Measurements from ENCODE around the gene PSKH1. TPM values are rescaled to one million over a fixed set of nuclear protein-coding genes. Genes with fewer than 3 reads are reported as not detected.

PSKH1 gene
- total and polyA plus RNA-seq, 2 experiments from 2014 or later: 29.2 to 44.6 TPM

DNA sequence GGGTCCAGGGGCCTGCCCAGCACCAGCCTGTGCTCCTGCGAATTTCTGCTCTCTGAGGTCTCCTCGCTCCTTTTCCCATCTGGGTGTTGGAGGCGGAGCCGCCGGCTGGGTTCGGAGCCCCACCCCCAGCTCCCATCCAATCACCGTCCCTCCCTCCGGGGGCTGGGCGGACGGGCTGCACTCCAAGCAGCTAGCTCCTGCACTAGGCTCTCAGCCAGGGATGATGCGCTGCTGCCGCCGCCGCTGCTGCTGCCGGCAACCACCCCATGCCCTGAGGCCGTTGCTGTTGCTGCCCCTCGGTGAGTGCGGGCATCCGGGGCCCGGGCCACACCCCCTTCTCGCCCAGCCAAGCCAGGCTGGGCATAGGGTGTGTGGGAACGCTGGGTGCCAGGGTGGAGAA, 8.4 kb upstream of the PSKH1 start, which contains the start of gene NRN1L:
Gene NRN1L, plus strand, starts transcription at position 202 of the 400 bp plus-strand sequence. Its CDS starts 19 bp downstream, at position 221.
- Histone ChIP-seq H3K9me2 (replicated peaks; ENCODE audit: insufficient read depth) (no peaks in the 10 kb centered on the region), H2AFZ (no peak within 1 kb of the TSS), H3K4me1 (ENCODE audit: insufficient read depth) (peaks cover 3% of the 10 kb centered on the region), H3K79me2 (no peaks in the 10 kb centered on the region), H3K4me2 (no peak within 1 kb of the TSS), H3K36me3 (replicated peaks; ENCODE audit: insufficient read depth, low read depth) (no peaks in the 10 kb centered on the region), H3K9me3 (ENCODE audit: low read depth) (no peaks in the 10 kb centered on the region), H3K4me3 (no peak within 1 kb of the TSS), H4K20me1 (ENCODE audit: insufficient read depth, poor library complexity, severe bottlenecking) (no peaks in the 10 kb centered on the region), H3K27me3 (no peaks in the 10 kb centered on the region), H3K27ac (no peak within 1 kb of the TSS)
- 39% methylated on average over 14 of the region's 22 CpGs for WGBS (ENCODE audit: low lambda C conversion rate, missing lambda C conversion rate)
- peak; percentile 83 for DNase-seq (ENCODE audit: low spot score)
- no peak for TF ChIP-seq EZH2phosphoT487 (IDR thresholded peaks at IDR 0.05; ENCODE audit: low read depth, severe bottlenecking, unreplicated experiment)
- no peak for TF ChIP-seq CTCF (IDR thresholded peaks at IDR 0.05; ENCODE audit: poor library complexity)
- no peak for TF ChIP-seq EZH2 (IDR thresholded peaks at IDR 0.05; ENCODE audit: borderline replicate concordance)

GRCh38 chr16:67885545-67885944, 7.5 kb upstream of the PSKH1 start:
- H3K36me3 ChIP-seq (replicated peaks; ENCODE audit: insufficient read depth, low read depth): no peaks in the 10 kb centered on the region

GRCh38 chr16:67885976-67886375, 7.1 kb upstream of the PSKH1 start:
- TF ChIP-seq EZH2phosphoT487 (IDR thresholded peaks at IDR 0.05; ENCODE audit: low read depth, severe bottlenecking, unreplicated experiment): no peak
- TF ChIP-seq CTCF (IDR thresholded peaks at IDR 0.05; ENCODE audit: poor library complexity): no peak
- TF ChIP-seq EZH2 (IDR thresholded peaks at IDR 0.05; ENCODE audit: borderline replicate concordance): no peak
- H3K27me3 ChIP-seq: no peaks in the 10 kb centered on the region
- H2AFZ ChIP-seq: no peak overlapping the region
- H3K27ac ChIP-seq: no peak overlapping the region
- no peaks in the 10 kb centered on the region for H3K9me3 ChIP-seq (ENCODE audit: low read depth)
- H3K4me2 ChIP-seq: no peak overlapping the region
- DNase-seq (ENCODE audit: low spot score): no peak
- H3K79me2 ChIP-seq: no peaks in the 10 kb centered on the region
- no peaks in the 10 kb centered on the region for H3K36me3 ChIP-seq (replicated peaks; ENCODE audit: insufficient read depth, low read depth)
- no peak overlapping the region for H3K4me3 ChIP-seq
- H3K4me1 ChIP-seq (ENCODE audit: insufficient read depth): peaks cover 3% of the 10 kb centered on the region
- H4K20me1 ChIP-seq (ENCODE audit: insufficient read depth, poor library complexity, severe bottlenecking): no peaks in the 10 kb centered on the region
- WGBS (ENCODE audit: low lambda C conversion rate, missing lambda C conversion rate): 95% methylated on average over 19 of the region's 19 CpGs
- H3K9me2 ChIP-seq (replicated peaks; ENCODE audit: insufficient read depth): no peaks in the 10 kb centered on the region

More at GRCh38 chr16:67885545-67885944, 7.5 kb upstream of the PSKH1 start:
- no peak overlapping the region for H3K27ac ChIP-seq
- no peaks in the 10 kb centered on the region for H4K20me1 ChIP-seq (ENCODE audit: insufficient read depth, poor library complexity, severe bottlenecking)
- TF ChIP-seq EZH2 (IDR thresholded peaks at IDR 0.05; ENCODE audit: borderline replicate concordance): no peak
- DNase-seq (ENCODE audit: low spot score): no peak
- no peaks in the 10 kb centered on the region for H3K27me3 ChIP-seq
- no peak overlapping the region for H3K4me3 ChIP-seq
- H3K9me3 ChIP-seq (ENCODE audit: low read depth): no peaks in the 10 kb centered on the region
- WGBS (ENCODE audit: low lambda C conversion rate, missing lambda C conversion rate): 91% methylated on average over 12 of the region's 12 CpGs
- H3K4me1 ChIP-seq (ENCODE audit: insufficient read depth): peaks cover 3% of the 10 kb centered on the region
- no peaks in the 10 kb centered on the region for H3K79me2 ChIP-seq
- no peak overlapping the region for H2AFZ ChIP-seq
- H3K9me2 ChIP-seq (replicated peaks; ENCODE audit: insufficient read depth): no peaks in the 10 kb centered on the region
- H3K4me2 ChIP-seq: no peak overlapping the region

DNA sequence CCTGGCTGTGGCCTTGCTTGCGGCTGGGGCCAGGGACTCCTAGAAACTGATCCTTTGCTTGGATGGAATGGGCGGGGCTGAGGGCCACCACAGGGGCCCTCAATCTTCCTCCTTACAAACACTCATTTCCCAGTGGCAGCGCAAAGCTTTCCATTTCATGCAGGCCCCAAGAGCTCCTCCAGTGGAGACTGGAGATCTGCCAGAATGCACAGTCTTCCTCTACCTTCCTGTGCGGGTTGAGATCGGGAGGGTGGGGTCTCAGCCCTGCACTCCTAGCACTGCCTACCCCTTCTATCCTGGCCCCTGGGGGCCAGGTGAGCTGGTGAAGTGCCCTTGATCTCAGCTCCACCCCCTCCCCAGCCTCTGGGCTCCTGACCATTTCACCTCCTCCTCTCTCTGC, 6.7 kb upstream of the PSKH1 start:
- no peak for DNase-seq (ENCODE audit: low spot score)
- Histone ChIP-seq H3K36me3 (replicated peaks; ENCODE audit: insufficient read depth, low read depth) (no peaks in the 10 kb centered on the region), H2AFZ (no peak overlapping the region), H3K9me2 (replicated peaks; ENCODE audit: insufficient read depth) (no peaks in the 10 kb centered on the region), H3K4me1 (ENCODE audit: insufficient read depth) (peaks cover 3% of the 10 kb centered on the region), H4K20me1 (ENCODE audit: insufficient read depth, poor library complexity, severe bottlenecking) (no peaks in the 10 kb centered on the region), H3K4me2 (no peak overlapping the region), H3K4me3 (no peak overlapping the region), H3K79me2 (no peaks in the 10 kb centered on the region), H3K27me3 (no peaks in the 10 kb centered on the region), H3K27ac (no peak overlapping the region), H3K9me3 (ENCODE audit: low read depth) (no peaks in the 10 kb centered on the region)
- TF ChIP-seq CTCF (IDR thresholded peaks at IDR 0.05; ENCODE audit: poor library complexity): no peak
- 89% methylated on average over 5 of the region's 5 CpGs for WGBS (ENCODE audit: low lambda C conversion rate, missing lambda C conversion rate)
